GM18870 (cell line): ENCODE measurements around the gene TAF11L13.
"Not testable (repeated sequence)": the region's sequence is repeated elsewhere in the genome, so short reads cannot be mapped to it uniquely, and the experiment has no call there.

Experiments used
- ATAC-seq: cut with Tn5 transposase; IDR thresholded peaks from one replicate; pipeline ENCODE4 v1.9.1; 2021; ENCODE audit warnings: moderate library complexity; ENCODE audit not compliant: unreplicated experiment

The TAF11L13 gene

DNA sequence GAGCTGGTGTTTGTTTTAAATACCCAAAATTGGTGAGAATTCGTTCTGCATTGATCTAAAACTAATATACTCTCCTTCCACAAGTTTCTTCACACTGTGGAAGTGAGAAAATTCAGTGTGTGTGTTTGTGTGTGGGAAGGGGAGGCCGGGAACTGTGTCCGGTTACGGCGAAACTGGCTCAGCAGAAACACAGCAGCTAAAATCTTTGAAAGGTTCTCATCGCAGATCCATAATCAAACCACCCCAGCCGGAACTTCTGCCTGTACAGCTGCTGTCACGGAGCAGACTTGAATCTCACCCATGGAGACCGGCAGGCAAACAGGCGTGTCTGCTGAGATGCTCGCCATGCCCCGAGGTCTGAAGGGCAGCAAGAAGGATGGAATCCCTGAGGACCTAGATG, at the start of gene TAF11L13:
TSS of gene TAF11L13 (plus strand) at position 301 of the 400 bp plus-strand sequence.
- ATAC-seq, result not testable (repeated sequence)

DNA sequence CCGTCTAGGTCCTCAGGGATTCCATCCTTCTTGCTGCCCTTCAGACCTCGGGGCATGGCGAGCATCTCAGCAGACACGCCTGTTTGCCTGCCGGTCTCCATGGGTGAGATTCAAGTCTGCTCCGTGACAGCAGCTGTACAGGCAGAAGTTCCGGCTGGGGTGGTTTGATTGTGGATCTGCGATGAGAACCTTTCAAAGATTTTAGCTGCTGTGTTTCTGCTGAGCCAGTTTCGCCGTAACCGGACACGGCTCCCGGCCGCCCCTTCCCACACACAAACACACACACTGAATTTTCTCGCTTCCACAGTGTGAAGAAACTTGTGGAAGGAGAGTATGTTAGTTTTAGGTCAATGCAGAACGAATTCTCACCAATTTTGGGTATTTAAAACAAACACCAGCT, 46.2 kb upstream of the TAF11L13 start, which contains the start of gene TAF11L7:
TSS of gene TAF11L7 (minus strand) at position 101 of the 400 bp plus-strand sequence.
- not testable (repeated sequence) for ATAC-seq

GRCh38 chr5:17590860-17591259, 41.0 kb upstream of the TAF11L13 start, which contains the start of gene TAF11L8:
Gene TAF11L8, minus strand, starts transcription at chr5:17590960.
- not testable (repeated sequence) for ATAC-seq

DNA sequence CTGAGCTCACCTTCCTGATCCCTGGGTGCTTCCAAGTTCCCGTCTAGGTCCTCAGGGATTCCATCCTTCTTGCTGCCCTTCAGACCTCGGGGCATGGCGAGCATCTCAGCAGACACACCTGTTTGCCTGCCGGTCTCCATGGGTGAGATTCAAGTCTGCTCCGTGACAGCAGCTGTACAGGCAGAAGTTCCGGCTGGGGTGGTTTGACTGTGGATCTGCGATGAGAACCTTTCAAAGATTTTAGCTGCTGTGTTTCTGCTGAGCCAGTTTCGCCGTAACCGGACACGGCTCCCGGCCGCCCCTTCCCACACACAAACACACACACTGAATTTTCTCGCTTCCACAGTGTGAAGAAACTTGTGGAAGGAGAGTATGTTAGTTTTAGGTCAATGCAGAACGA, 37.6 kb upstream of the TAF11L13 start, which contains the start of gene TAF11L9:
TSS of gene TAF11L9 (minus strand) at position 140 of the 400 bp plus-strand sequence.
- ATAC-seq, result not testable (repeated sequence)

DNA sequence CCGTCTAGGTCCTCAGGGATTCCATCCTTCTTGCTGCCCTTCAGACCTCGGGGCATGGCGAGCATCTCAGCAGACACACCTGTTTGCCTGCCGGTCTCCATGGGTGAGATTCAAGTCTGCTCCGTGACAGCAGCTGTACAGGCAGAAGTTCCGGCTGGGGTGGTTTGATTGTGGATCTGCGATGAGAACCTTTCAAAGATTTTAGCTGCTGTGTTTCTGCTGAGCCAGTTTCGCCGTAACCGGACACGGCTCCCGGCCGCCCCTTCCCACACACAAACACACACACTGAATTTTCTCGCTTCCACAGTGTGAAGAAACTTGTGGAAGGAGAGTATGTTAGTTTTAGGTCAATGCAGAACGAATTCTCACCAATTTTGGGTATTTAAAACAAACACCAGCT, 34.2 kb upstream of the TAF11L13 start, which contains the start of gene TAF11L10:
TSS of gene TAF11L10 (minus strand) at position 101 of the 400 bp plus-strand sequence.
- not testable (repeated sequence) for ATAC-seq

DNA sequence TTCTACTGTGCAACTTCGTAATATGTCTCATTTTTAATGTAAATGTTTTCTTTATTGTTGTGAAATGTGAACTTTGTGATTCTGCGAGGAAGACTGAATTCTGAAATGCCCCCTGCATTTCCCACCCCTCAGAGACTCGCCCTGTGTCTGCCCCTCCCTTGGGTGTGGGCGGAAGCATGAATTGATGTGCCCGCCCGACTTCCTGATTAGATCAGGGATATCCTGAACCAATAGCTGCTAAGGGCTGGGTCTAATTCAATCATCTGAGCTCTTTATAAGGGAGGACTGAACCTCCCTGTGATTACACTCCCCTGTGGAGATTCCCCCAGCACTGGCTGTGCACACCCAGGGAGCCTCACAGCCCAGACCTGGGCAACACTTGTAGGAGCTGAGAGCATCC, 28.0 kb upstream of the TAF11L13 start, which contains the start of gene TAF11L11:
TSS of gene TAF11L11 (plus strand) at position 304 of the 400 bp plus-strand sequence.
- ATAC-seq, result not testable (repeated sequence)

DNA sequence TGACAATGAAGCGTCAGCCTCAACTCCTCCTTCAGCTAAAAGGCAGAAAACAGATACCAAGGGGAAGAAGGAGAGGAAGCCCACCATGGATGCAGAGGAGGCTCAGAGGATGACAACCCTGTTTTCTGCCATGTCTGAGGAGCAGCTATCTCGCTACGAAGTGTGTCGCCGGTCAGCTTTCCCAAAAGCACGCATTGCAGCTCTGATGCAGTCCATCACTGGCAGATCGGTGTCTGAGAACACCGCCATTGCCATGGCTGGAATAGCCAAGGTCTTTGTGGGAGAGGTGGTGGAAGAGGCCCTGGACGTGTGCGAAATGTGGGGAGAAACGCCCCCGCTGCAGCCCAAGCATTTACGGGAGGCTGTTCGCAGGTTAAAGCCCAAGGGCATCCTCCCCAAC, 26.9 kb upstream of the TAF11L13 start:
- ATAC-seq, result no peak

DNA sequence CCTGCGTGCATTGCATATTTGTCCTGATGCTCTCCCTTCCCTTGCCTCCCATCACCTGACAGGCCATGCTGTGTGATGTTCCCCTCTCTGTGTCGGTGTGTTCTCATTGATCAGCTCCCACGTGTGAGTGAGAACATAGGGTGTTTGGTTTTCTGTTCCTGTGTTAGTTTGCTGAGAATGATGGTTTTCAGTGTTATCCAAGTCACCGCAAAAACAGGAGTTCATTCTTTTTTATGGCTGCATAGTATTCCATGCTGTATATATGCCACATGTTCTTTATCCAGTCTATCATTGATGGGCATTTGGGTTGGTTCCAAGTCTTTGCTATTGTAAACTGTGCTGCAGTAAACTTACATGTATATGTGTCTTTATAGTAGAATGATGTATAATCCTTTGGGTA, 24.4 kb upstream of the TAF11L13 start:
- ATAC-seq, result not testable (repeated sequence)

GRCh38 chr5:17610092-17610491, 21.8 kb upstream of the TAF11L13 start, which contains the start of gene TAF11L12:
Gene TAF11L12, plus strand, starts transcription at chr5:17610392.
- not testable (repeated sequence) for ATAC-seq

GRCh38 chr5:17614872-17615605, 16.8 kb upstream of the TAF11L13 start:
- no peak for ATAC-seq

- no peak for ATAC-seq
Measured at GRCh38 chr5:17619354-17619753, 12.5 kb upstream of the TAF11L13 start.

GRCh38 chr5:17620627-17621026, 11.3 kb upstream of the TAF11L13 start:
- no peak for ATAC-seq

- ATAC-seq, result no peak
Measured at GRCh38 chr5:17625686-17626085, 6.2 kb upstream of the TAF11L13 start.

DNA sequence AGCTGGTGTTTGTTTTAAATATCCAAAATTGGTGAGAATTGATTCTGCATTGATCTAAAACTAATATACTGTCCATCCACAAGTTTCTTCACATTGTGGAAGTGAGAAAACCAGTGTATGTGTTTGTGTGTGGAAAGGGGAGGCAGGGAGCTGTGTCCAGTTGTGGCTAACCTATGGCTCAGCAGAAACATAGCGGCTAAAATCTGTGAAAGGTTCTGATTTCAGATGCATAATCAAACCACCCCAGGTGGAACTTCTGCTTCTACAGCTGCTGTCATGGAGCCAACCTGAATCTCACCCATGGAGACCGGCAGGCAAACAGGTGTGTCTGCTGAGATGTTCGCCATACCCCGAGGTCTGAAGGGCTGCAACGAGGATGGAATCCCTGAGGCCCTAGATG, 2.3 kb downstream of the TAF11L13 start, which contains the start of gene TAF11L14:
TSS of gene TAF11L14 (plus strand) at position 301 of the 400 bp plus-strand sequence.
- ATAC-seq, result no peak

GRCh38 chr5:17649232-17649631, 17.3 kb downstream of the TAF11L13 start:
- not testable (repeated sequence) for ATAC-seq

DNA sequence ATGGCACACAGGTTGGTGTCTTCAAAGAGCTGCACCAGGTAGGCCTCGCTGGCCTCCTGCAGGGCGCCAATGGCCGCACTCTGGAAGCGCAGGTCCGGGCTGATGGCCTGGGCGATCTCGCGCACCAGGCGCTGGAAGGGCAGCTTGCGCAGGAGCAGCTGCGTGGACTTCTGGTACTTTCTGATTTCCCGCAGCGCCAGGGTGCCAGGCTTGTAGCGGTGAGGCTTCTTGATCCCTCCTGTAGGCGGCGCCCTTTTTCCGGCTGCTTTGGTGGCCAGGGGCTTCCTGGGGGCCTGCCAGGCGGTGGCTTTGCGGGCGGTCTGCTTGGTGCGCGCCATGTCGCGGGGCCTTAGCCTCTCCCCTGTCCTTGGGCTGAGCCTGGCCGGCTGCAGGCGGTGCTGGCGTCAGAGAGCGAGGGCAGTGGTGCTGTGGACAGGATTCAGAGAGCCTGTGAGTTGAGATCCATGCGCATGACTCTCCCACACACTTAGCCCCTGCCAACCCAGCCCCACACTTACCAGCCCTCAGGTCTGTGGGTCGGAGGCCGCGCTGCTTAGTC, 23.4 kb downstream of the TAF11L13 start:
- not testable (repeated sequence) for ATAC-seq

GRCh38 chr5:17655921-17656320, 24.0 kb downstream of the TAF11L13 start:
- ATAC-seq, result no peak

- ATAC-seq, result no peak
Measured at GRCh38 chr5:17663182-17663581, 31.3 kb downstream of the TAF11L13 start.

DNA sequence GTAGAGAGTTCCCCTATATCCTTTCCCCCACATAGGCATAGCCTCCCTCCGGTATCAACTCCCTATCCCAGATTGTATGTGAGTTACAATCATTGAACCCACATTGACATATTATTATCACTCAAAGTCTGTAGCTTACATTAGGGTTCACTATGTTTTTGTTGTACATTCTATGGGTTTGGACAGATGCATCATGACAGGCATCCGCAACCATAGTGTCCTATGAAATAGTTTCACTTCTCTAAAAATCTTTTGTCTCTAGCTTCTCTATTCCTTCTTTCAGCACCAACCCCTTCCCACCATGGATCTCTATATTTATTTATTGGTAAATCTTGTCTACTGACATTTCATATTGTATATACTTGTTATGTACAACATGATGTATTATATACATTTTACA, 33.9 kb downstream of the TAF11L13 start:
- no peak for ATAC-seq

DNA sequence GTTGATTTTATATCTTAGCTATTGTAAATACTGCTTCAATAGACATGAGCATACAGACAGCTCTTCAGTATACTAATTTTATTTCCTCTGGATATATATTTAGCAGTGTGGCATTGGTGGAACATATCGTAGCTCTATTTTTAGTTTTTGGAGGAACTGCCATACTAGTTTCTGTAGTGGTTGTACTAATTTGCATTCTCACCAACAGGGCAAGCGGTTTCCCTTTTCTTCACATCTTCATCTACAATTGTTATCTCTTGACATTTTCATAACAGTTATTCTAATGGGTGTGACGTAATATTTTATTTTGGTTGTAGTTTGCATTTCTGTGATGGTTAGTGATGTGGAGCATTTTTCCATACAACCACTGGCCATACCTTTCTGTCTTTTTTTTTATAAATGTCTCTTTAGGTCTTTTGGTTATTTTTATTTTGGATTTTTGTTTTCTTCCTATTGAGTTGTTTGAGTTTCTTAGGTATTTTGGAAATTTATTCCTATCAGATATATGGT, 34.9 kb downstream of the TAF11L13 start:
- ATAC-seq, result no peak

GRCh38 chr5:17670353-17670752, 38.5 kb downstream of the TAF11L13 start:
- no peak for ATAC-seq
